Uterus (tissue), 4 donors: ENCODE results near the gene TUBB6. TPM values are rescaled to one million over a fixed set of nuclear protein-coding genes. Genes with fewer than 3 reads are reported as not detected.

Source experiments
- DNase-seq, 2 donors: peaks; one replicate each; pipeline ENCODE4 v3.0.0-alpha.2; 2019 to 2020
- H3K27ac ChIP-seq, 2 donors: fragments of 200-600 bp; sonication (generic); 1 replicate in 1 of 2; 2 replicates in 1 of 2; pipeline ENCODE4 v1.5.1; 2016 to 2018
- H3K27me3 ChIP-seq, 2 donors: fragments of 200-600 bp; sonication (generic); one replicate each; pipeline ENCODE4 v1.5.1; 2018 to 2019; ENCODE audit warnings: control low read depth in 1 of 2
- H3K36me3 ChIP-seq, 2 donors: fragments of 200-600 bp; sonication (generic); one replicate each; pipeline ENCODE4 v1.5.1; 2019; ENCODE audit warnings: control low read depth in 1 of 2
- H3K4me1 ChIP-seq, 2 donors: fragments of 200-600 bp; sonication (generic); one replicate each; pipeline ENCODE4 v1.5.1; 2018 to 2019; ENCODE audit warnings: control low read depth in 1 of 2
- H3K4me3 ChIP-seq, 2 donors: fragments of 200-600 bp; sonication (generic); 1 replicate in 1 of 2; 2 replicates in 1 of 2; pipeline ENCODE4 v1.5.1; 2018 to 2019; ENCODE audit warnings: mild to moderate bottlenecking in 1 of 2
- H3K9me3 ChIP-seq, 2 donors: fragments of 200-600 bp; sonication (generic); one replicate each; pipeline ENCODE4 v1.5.1; 2019; ENCODE audit warnings: control low read depth in 1 of 2
- POLR2A ChIP-seq, 2 donors: fragments of 450-650 bp; IDR thresholded peaks; one replicate each; pipeline ENCODE4 v1.6.1; 2016; ENCODE audit warnings: antibody characterized with exemption in 2 of 2, mild to moderate bottlenecking in 1 of 2, moderate library complexity in 1 of 2
- intact Hi-C: fragments of 100-400 bp; cut with DNase I; formaldehyde crosslinking; loops from one replicate; pipeline ENCODE4 v1.15.1; 2023; ENCODE audit warnings: low total_unique reads
- total RNA-seq, 4 donors: library from RNA; depleted of rRNA in 3 of 4; stranded (reverse); fragments of >200 nt in 3 of 4; gene quantifications; one replicate each; pipeline versions ENCODE4 v1.1.0 to v1.2.4, GENCODE V29; 2014 to 2023
- TF ChIP-seq, protein P1 (sequence below), 4 experiments: fragments of 200-600 bp in 2 of 4; fragments of 450-650 bp in 2 of 4; sonication (generic) in 2 of 4; IDR thresholded peaks; one replicate each; pipeline ENCODE4 v1.5.1; 2016 to 2019; ENCODE audit warnings: antibody characterized with exemption in 4 of 4, mild to moderate bottlenecking in 2 of 4, moderate library complexity in 1 of 4
- donor health status: DM: yes; HTN: yes; CAD: no.

TUBB6 gene
- total RNA-seq, 4 donors from 2014 or later = 222 to 456 (median 280) TPM

GRCh38 chr18:12304351-12305210 lies 3.5 kb upstream of the TUBB6 start:
- Histone ChIP-seq H3K9me3 (no peaks in the 10 kb centered on the region), H3K4me3 (no peak overlapping the region), H3K27me3 (no peaks in the 10 kb centered on the region), H3K27ac (no peak overlapping the region), H3K36me3 (no peaks in the 10 kb centered on the region), H3K4me1 (peaks cover 0 to 6% of the 10 kb centered on the region in 2 donors)
- no peak for TF ChIP-seq POLR2A (IDR thresholded peaks at IDR 0.05)
- TF ChIP-seq, protein P1, sequence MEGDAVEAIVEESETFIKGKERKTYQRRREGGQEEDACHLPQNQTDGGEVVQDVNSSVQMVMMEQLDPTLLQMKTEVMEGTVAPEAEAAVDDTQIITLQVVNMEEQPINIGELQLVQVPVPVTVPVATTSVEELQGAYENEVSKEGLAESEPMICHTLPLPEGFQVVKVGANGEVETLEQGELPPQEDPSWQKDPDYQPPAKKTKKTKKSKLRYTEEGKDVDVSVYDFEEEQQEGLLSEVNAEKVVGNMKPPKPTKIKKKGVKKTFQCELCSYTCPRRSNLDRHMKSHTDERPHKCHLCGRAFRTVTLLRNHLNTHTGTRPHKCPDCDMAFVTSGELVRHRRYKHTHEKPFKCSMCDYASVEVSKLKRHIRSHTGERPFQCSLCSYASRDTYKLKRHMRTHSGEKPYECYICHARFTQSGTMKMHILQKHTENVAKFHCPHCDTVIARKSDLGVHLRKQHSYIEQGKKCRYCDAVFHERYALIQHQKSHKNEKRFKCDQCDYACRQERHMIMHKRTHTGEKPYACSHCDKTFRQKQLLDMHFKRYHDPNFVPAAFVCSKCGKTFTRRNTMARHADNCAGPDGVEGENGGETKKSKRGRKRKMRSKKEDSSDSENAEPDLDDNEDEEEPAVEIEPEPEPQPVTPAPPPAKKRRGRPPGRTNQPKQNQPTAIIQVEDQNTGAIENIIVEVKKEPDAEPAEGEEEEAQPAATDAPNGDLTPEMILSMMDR (IDR thresholded peaks at IDR 0.05) = no peak
- peak in 1 of 2 donors; percentile 57 for DNase-seq
- intact Hi-C loops = loop anchor here (5.0 kb wide), 1 partner anchor 32 kb away; no protein-coding TSS in a partner anchor

DNA sequence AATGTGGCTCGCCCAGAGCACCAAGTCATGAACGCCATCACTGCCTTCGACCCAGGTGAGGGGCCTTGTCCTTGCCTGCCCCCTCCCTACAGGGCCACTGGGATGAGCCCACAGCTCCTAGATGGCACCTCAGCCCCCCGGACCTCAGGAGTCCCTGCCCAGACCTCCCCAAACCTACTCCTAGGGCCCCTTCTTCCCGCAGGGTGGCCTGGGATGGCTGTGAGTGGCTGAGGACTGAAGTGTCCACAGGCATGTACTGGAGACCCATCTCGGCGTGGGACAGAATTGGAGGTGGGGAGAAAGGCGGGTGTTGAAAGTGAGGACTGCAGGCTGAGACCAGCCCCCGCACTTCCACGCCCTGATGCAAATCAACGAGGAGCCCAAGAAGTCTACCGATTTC lies 2.8 kb upstream of the TUBB6 start:
- H3K27me3 ChIP-seq = no peaks in the 10 kb centered on the region
- no peaks in the 10 kb centered on the region for H3K36me3 ChIP-seq
- no peak for DNase-seq
- TF ChIP-seq, protein P1 (IDR thresholded peaks at IDR 0.05) = no peak
- TF ChIP-seq POLR2A (IDR thresholded peaks at IDR 0.05) = no peak
- H3K4me3 ChIP-seq = no peak overlapping the region
- intact Hi-C loops = loop anchor here (5.0 kb wide), 1 partner anchor 33 kb away; no protein-coding TSS in a partner anchor
- peaks cover 0 to 11% of the 10 kb centered on the region in 2 donors for H3K4me1 ChIP-seq
- H3K27ac ChIP-seq = no peak overlapping the region
- no peaks in the 10 kb centered on the region for H3K9me3 ChIP-seq

DNA sequence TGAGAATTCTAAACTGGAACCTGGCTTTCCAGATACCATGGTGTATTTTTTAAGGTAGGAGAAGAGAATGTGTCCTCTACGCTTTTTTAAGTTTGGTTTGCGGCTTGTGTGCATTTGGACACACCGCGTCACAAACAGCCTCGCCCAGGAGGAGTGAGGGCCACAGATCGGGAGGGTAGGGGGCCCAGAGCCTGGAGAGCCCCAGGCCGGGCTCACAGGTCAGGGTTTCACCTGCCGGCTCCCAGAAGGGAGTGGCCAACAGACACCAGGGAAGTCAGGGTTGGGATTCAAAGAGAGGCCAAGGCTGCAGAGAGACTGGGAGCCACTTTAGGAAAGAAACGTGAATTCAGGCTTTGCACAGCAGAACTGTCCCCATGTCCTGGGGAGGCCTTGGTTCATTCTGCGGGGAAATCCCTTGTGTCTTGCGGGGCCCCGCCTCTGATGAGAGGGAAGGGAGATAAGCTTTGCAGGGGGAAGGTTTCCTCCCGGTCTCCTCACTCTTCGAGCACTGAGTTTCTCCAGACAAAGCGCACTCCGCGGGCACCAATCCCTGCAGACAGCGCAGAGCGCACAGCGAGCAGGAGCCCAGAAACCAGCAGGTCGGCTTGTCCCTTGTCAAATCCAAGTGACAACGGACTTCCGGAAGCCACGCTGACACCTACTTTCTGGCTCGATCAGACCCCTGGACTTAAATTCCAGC lies 2.0 kb upstream of the TUBB6 start:
- H3K36me3 ChIP-seq = no peaks in the 10 kb centered on the region
- H3K9me3 ChIP-seq = no peaks in the 10 kb centered on the region
- peak overlapping the region; percentile 97 to 99 for H3K27ac ChIP-seq
- H3K4me3 ChIP-seq = no peak overlapping the region
- DNase-seq = peak in 1 of 2 donors; percentile 13
- TF ChIP-seq, protein P1 (IDR thresholded peaks at IDR 0.05) = no peak
- no peak for TF ChIP-seq POLR2A (IDR thresholded peaks at IDR 0.05)
- no peaks in the 10 kb centered on the region for H3K27me3 ChIP-seq
- peaks cover 0 to 14% of the 10 kb centered on the region in 2 donors for H3K4me1 ChIP-seq
- intact Hi-C loops = loop anchor here (5.0 kb wide), 1 partner anchor 34 kb away; no protein-coding TSS in a partner anchor

DNA sequence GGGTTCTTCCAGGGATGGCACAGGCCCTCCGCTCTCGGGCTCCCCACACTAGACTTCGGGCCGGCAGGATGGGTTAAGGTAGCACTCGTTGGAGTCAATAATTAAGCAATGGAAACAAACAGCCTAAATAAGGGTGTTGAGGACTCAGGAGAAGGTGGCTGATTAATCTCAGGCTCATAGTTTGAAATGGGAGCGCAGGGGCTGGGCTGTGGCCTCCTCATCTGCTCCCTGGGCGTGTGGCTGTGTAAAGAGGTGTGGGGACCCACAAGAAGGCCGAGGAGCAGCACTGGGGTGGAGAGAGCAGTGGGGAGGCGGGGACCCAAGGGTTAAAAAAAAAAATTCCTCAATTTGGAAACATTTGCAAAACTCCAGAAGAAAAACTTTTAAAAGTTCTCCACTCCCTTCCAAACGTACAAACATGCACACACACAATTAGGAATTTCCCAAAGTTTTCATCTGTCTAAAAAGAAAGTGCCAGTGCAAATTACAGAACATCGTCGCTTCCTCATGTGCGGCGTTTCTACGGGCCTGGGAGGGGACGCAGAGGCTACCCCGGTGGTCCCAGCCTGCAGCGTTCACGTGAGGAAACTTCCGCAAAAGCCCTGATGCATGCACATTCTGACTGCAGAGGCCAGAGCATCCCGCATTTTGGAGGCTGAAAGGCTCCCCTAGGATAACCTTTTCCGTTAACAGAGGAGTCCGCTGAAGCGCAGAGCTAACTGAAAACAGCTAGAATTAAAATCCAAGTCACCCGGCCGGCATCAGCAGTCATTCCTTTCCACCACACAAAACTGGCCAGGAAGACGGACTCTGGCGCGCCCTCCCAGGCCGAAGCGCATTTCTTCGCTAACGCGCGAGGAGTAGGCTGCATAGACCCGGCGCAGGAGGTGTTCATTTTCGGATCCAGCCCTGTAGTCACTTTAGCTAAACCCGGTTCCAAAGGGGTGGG lies 1.0 kb upstream of the TUBB6 start:
- H3K27ac ChIP-seq = peak overlapping the region; percentile 97 to 99
- no peaks in the 10 kb centered on the region for H3K27me3 ChIP-seq
- peaks cover 0 to 14% of the 10 kb centered on the region in 2 donors for H3K4me1 ChIP-seq
- intact Hi-C loops = loop anchor here (5.0 kb wide), 1 partner anchor 35 kb away; no protein-coding TSS in a partner anchor
- TF ChIP-seq, protein P1 (IDR thresholded peaks at IDR 0.05) = peak in 2 of 4 experiments; percentile 7 to 16
- no peak for TF ChIP-seq POLR2A (IDR thresholded peaks at IDR 0.05)
- H3K9me3 ChIP-seq = peaks cover 0 to 7% of the 10 kb centered on the region in 2 donors
- peak; percentile 76 to 78 for DNase-seq
- peak overlapping the region; percentile 52 to 73 for H3K4me3 ChIP-seq
- no peaks in the 10 kb centered on the region for H3K36me3 ChIP-seq
